GM12865 (cell line): ENCODE measurements around the gene GP2.

Experiments used
- DNase-seq: peaks from one replicate; pipeline ENCODE4 v3.0.0; 2010; ENCODE audit warnings: low read depth
- H3K4me3 ChIP-seq: 2 replicates; pipeline ENCODE4 v1.5.1; 2011; ENCODE audit warnings: mild to moderate bottlenecking, low read depth, low read length, control low read depth
- CTCF ChIP-seq: IDR thresholded peaks from 2 replicates; pipeline ENCODE4 v1.5.1; 2011; ENCODE audit warnings: low read length, control low read depth, low read depth, inconsistent platforms; ENCODE audit not compliant: insufficient read depth; ENCODE audit errors: missing control alignments

The GP2 gene

GRCh38 chr16:20353379-20353778, 26.1 kb upstream of the GP2 start:
- H3K4me3 ChIP-seq = no peak overlapping the region
- TF ChIP-seq CTCF = no peak

GRCh38 chr16:20352615-20353014, 25.3 kb upstream of the GP2 start, which contains the start of gene UMOD:
Gene UMOD, minus strand, starts transcription at chr16:20352715. Its CDS starts 1,978 bp downstream, at chr16:20350737.
- no peak for DNase-seq
- TF ChIP-seq CTCF = no peak
- no peak within 1 kb of the TSS for H3K4me3 ChIP-seq

More at GRCh38 chr16:20353379-20353778, 26.1 kb upstream of the GP2 start:
- DNase-seq = no peak

- H3K4me3 ChIP-seq = no peak overlapping the region
- no peak for DNase-seq
- no peak for TF ChIP-seq CTCF
These were observed 22.3 kb upstream of the GP2 start for GRCh38 chr16:20349615-20350014.

- no peak for TF ChIP-seq CTCF
- no peak overlapping the region for H3K4me3 ChIP-seq
- no peak for DNase-seq
These were observed 21.3 kb upstream of the GP2 start for GRCh38 chr16:20348365-20349185.

- DNase-seq = no peak
- TF ChIP-seq CTCF = no peak
- no peak overlapping the region for H3K4me3 ChIP-seq
These were observed 20.5 kb upstream of the GP2 start for GRCh38 chr16:20347666-20348364.

- no peak overlapping the region for H3K4me3 ChIP-seq
- DNase-seq = peak; percentile 26
- TF ChIP-seq CTCF = no peak
These were observed 17.3 kb upstream of the GP2 start for GRCh38 chr16:20344611-20345010.
